ENCODE results near the gene ALDH1B1. TPM values are rescaled to one million over a fixed set of nuclear protein-coding genes. Genes with fewer than 3 reads are reported as not detected.

Gene ALDH1B1
- total and polyA plus RNA-seq, 10 of the 15 experiments (the other 5 are each of a cell fraction or from before 2014, with no cell fraction given) = 8.6 to 38.5 (median 30.9) TPM

- no peak overlapping the region for H2AFZ ChIP-seq (ENCODE audit: control insufficient read depth, low read depth, low read length)
- H4K20me1 ChIP-seq (ENCODE audit: control insufficient read depth, insufficient read depth) = no peaks in the 10 kb centered on the region
- 14% methylated on average over 8 of the region's 10 CpGs for WGBS (ENCODE audit: insufficient coverage, insufficient replicate concordance, low lambda C conversion rate, missing lambda C conversion rate)
- H3K27ac ChIP-seq (ENCODE audit: control insufficient read depth, insufficient read depth) = no peak overlapping the region
- no peak overlapping the region for H3K9ac ChIP-seq (ENCODE audit: control insufficient read depth, insufficient read depth, low read length)
- no peaks in the 10 kb centered on the region for H3K4me1 ChIP-seq (ENCODE audit: control insufficient read depth, insufficient read depth, low read length)
- no TSS peak for BruUV-seq (replicated peaks)
- H3K9me3 ChIP-seq (replicated peaks; ENCODE audit: control insufficient read depth, insufficient read depth, low read length) = no peaks in the 10 kb centered on the region
- no peak overlapping the region for H3K4me2 ChIP-seq (ENCODE audit: control insufficient read depth, insufficient read depth)
- intact Hi-C loops (cut with micrococcal nuclease; ENCODE audit: unreplicated experiment) (no loop called here), in situ Hi-C loops (cut with MboI) (loop anchor here (10.0 kb wide), 1 partner anchor 329 kb away; no protein-coding TSS in a partner anchor)
- CTCF ChIA-PET = interaction anchor here (0.8 to 2.1 kb wide), 7 partner anchors 9 to 462 kb away, joined by 3 to 14 read pairs (median 5); no protein-coding TSS in a partner anchor
- ATAC-seq (no peak), FAIRE-seq (no peak), DNase-seq (ENCODE audit: low read depth, low spot score) (no peak)
- POLR2A ChIA-PET = interaction anchor here (1.4 kb wide), 1 partner anchor 13 kb away, joined by 3 read pairs; no protein-coding TSS in a partner anchor
- RAD21 ChIA-PET (ENCODE audit: unreplicated experiment) = no interaction called here
- no peaks in the 10 kb centered on the region for H3K36me3 ChIP-seq (ENCODE audit: control insufficient read depth in 2 of 2, insufficient read depth in 2 of 2, low read length in 1 of 2)
- no peaks in the 10 kb centered on the region; a peak in 1 of 4 replicates for H3K27me3 ChIP-seq (replicated peaks in 1 of 2; ENCODE audit: control insufficient read depth in 2 of 2, insufficient read depth in 2 of 2, low read length in 1 of 2)
- H3K79me2 ChIP-seq (ENCODE audit: control insufficient read depth, insufficient read depth, low read length) = no peaks in the 10 kb centered on the region
- H3K4me3 ChIP-seq = no peak overlapping the region
- SMC1A ChIA-PET (ENCODE audit: uncharacterized antibody, unreplicated experiment) = interaction anchor here (1.6 kb wide), 1 partner anchor 8 kb away, joined by 4 read pairs; no protein-coding TSS in a partner anchor
- TF ChIP-seq CHD4 (IDR thresholded peaks at IDR 0.05) (no peak), PAX5 (IDR thresholded peaks at IDR 0.05; ENCODE audit: borderline replicate concordance, low read depth, low read length) (no peak), MAX (IDR thresholded peaks at IDR 0.05; ENCODE audit: low read depth, low read length) (no peak), EGR1 (IDR thresholded peaks at IDR 0.05; ENCODE audit: borderline replicate concordance in 1 of 2, low read depth in 2 of 2, low read length in 2 of 2) (no peak), IRF3 (IDR thresholded peaks at IDR 0.05) (no peak), REST (IDR thresholded peaks at IDR 0.05; ENCODE audit: low read depth, low read length) (no peak), SUZ12 (IDR thresholded peaks at IDR 0.05; ENCODE audit: unreplicated experiment) (no peak), IRF5 (IDR thresholded peaks at IDR 0.05; ENCODE audit: borderline replicate concordance) (no peak), FOXK2 (IDR thresholded peaks at IDR 0.05) (no peak), CREM (IDR thresholded peaks at IDR 0.05; ENCODE audit: low read depth) (no peak), USF1 (IDR thresholded peaks at IDR 0.05; ENCODE audit: borderline replicate concordance, extremely low read length, insufficient read depth, low read depth, low read length) (no peak), HDAC6 (IDR thresholded peaks at IDR 0.05; ENCODE audit: unreplicated experiment) (no peak), BMI1 (IDR thresholded peaks at IDR 0.05; ENCODE audit: borderline replicate concordance) (no peak), JUNB (IDR thresholded peaks at IDR 0.05) (no peak), NFYB (IDR thresholded peaks at IDR 0.05; ENCODE audit: insufficient read depth, low read depth, low read length) (no peak), MYC (IDR thresholded peaks at IDR 0.05; ENCODE audit: insufficient read depth, insufficient read length, insufficient replicate concordance, low read length, severe bottlenecking) (no peak), NFIC (IDR thresholded peaks at IDR 0.05; ENCODE audit: low read depth, low read length) (no peak), STAT1 (conservative IDR thresholded peaks at IDR 0.05) (no peak)
Observed at GRCh38 chr9:38375572-38375963, 16.9 kb upstream of the ALDH1B1 start.
